ENCODE measurements around the gene PAWR. TPM values are rescaled to one million over a fixed set of nuclear protein-coding genes. Genes with fewer than 3 reads are reported as not detected.

Gene PAWR
- total RNA-seq, 1 experiment from 2014 or later, result 106 TPM

DNA sequence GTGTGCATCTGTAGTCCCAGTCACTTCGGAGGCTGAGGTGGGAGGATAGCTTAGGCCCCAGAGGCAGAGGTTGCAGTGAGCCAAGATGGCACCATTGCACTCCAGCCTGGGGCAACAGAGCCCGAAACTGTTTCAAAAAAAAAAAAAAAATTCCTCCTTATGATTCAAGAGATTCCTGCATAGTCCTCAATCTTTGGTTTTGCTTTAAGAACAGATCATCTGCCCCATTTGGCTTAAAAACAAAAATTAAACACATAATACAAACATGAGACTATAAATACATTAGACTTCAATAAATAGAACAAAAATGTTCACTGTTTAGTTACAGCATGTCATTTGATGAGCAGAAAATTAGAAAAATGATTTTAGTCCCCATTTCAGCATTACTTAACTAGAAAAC lies 131.2 kb downstream of the PAWR start:
- TF ChIP-seq EZH2phosphoT487 (IDR thresholded peaks at IDR 0.05; ENCODE audit: borderline replicate concordance), result no peak
- TF ChIP-seq EZH2 (IDR thresholded peaks at IDR 0.05), result no peak
- TF ChIP-seq SRF (IDR thresholded peaks at IDR 0.05; ENCODE audit: low read depth), result no peak
- TF ChIP-seq SIN3A (IDR thresholded peaks at IDR 0.05; ENCODE audit: low read depth), result no peak
- TF ChIP-seq, protein P1, sequence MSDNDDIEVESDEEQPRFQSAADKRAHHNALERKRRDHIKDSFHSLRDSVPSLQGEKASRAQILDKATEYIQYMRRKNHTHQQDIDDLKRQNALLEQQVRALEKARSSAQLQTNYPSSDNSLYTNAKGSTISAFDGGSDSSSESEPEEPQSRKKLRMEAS (IDR thresholded peaks at IDR 0.05), result no peak
- no peak for TF ChIP-seq JUND (IDR thresholded peaks at IDR 0.05)
- TF ChIP-seq CEBPB (IDR thresholded peaks at IDR 0.05; ENCODE audit: low read depth), result no peak
- no peak for TF ChIP-seq RAD21 (IDR thresholded peaks at IDR 0.05; ENCODE audit: low read depth)
- TF ChIP-seq, protein P2, sequence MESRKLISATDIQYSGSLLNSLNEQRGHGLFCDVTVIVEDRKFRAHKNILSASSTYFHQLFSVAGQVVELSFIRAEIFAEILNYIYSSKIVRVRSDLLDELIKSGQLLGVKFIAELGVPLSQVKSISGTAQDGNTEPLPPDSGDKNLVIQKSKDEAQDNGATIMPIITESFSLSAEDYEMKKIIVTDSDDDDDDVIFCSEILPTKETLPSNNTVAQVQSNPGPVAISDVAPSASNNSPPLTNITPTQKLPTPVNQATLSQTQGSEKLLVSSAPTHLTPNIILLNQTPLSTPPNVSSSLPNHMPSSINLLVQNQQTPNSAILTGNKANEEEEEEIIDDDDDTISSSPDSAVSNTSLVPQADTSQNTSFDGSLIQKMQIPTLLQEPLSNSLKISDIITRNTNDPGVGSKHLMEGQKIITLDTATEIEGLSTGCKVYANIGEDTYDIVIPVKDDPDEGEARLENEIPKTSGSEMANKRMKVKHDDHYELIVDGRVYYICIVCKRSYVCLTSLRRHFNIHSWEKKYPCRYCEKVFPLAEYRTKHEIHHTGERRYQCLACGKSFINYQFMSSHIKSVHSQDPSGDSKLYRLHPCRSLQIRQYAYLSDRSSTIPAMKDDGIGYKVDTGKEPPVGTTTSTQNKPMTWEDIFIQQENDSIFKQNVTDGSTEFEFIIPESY (IDR thresholded peaks at IDR 0.05; ENCODE audit: extremely low read depth, insufficient replicate concordance, low read length), result no peak
- TF ChIP-seq TCF7L2 (IDR thresholded peaks at IDR 0.05; ENCODE audit: borderline replicate concordance, extremely low read depth, insufficient read depth, insufficient read length), result no peak
- no peak for TF ChIP-seq POLR2A (IDR thresholded peaks at IDR 0.05; ENCODE audit: borderline replicate concordance, extremely low read depth, insufficient read depth, insufficient read length)
- TF ChIP-seq ZNF274 (IDR thresholded peaks at IDR 0.05; ENCODE audit: low read depth, low read length), result no peak
- no peak for TF ChIP-seq YY1 (IDR thresholded peaks at IDR 0.05; ENCODE audit: extremely low read depth, insufficient replicate concordance, low read depth, low read length)
- ChIA-PET CTCF (no interaction called here), POLR2A (no interaction called here), RAD21 (ENCODE audit: low non-redundant PET in 1 of 2, low total read pairs in 2 of 2, uncharacterized antibody in 2 of 2, unreplicated experiment in 2 of 2) (no interaction called here)
- DNase-seq (ENCODE audit: low read depth, low spot score), result no peak
- Histone ChIP-seq H3K27ac (ENCODE audit: low read depth, low read length) (no peak overlapping the region), H4K20me1 (ENCODE audit: insufficient read depth) (no peaks in the 10 kb centered on the region), H3K4me3 (replicated peaks in 1 of 2; ENCODE audit: low read depth in 1 of 2, low read length in 2 of 2) (no peak overlapping the region), H3K4me2 (ENCODE audit: low read length) (no peak overlapping the region), H2AFZ (ENCODE audit: low read depth, low read length, poor library complexity, severe bottlenecking) (no peak overlapping the region), H3K79me2 (ENCODE audit: insufficient read depth, low read length) (no peaks in the 10 kb centered on the region), H3K4me1 (ENCODE audit: control insufficient read depth in 1 of 2, insufficient read depth in 2 of 2, low read length in 2 of 2) (no peaks in the 10 kb centered on the region), H3K9me3 (ENCODE audit: control insufficient read depth in 1 of 2, insufficient read depth in 1 of 2, low read depth in 1 of 2, low read length in 2 of 2) (no peaks in the 10 kb centered on the region), H3K36me3 (ENCODE audit: control insufficient read depth in 1 of 2, insufficient read depth in 2 of 2, low read length in 2 of 2) (no peaks in the 10 kb centered on the region), H3K9me2 (ENCODE audit: insufficient read depth) (no peaks in the 10 kb centered on the region), H3K27me3 (ENCODE audit: insufficient read depth, low read length) (no peaks in the 10 kb centered on the region), H3K9ac (ENCODE audit: low read length) (no peak overlapping the region)
- ATAC-seq, result no peak
- intact Hi-C loops (cut with micrococcal nuclease), result loop anchor here (5.0 kb wide), 2 partner anchors 133 to 708 kb away; partner anchors contain the start of gene PAWR
- BruUV-seq (replicated peaks), result no TSS peak
